ENCODE results near the gene PNISR.
A peak's percentile ranks its signal among the peaks of the same experiment; 100 is the strongest.

DNA sequence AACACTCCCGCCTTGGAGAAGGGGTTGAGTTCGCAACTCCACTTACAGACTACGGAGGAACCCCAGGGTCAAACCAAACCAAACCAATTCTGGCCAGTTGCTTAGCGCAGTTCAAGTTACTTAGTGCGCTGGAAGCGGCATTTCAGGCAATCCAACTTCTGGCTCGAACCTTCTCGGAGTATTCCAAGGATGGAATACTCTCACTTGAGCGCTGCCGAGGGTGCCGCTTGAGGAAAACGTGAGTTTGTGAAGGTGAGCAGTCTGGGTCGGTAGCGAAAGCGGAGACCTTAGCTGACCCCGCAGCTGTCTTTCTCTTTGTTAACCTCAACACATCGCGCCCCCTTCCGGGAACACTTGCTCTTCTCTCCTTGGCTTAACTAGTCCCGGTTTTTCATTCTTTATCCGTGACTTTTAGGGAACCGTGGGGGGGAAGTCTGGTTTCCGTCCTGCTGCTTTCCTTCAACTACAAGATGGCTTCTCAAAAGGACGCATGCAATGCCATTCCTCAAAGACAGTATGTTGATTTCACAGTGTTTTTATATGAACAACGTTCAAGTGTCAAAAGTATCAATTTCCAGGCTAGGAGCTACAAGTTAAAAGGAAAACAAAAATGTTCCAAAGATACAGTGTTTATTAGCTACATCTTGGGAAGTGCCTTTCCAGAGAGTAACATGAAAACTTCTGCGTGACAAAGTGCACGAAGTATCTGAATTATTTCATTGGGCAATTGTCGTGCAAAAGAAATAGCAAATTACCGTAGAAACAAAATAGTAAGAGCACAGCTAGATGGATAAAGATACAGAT is 741 bp upstream of the PNISR start:
- TF ChIP-seq CTCF (IDR thresholded peaks at IDR 0.05; ENCODE audit: low read depth, low read length, poor library complexity, severe bottlenecking) (peak; percentile 59), EZH2phosphoT487 (IDR thresholded peaks at IDR 0.05; ENCODE audit: borderline replicate concordance, low read length) (no peak)
